ENCODE results near the gene ACTN1. TPM values are rescaled to one million over a fixed set of nuclear protein-coding genes. Genes with fewer than 3 reads are reported as not detected.

The ACTN1 gene
- polyA plus RNA-seq, 10 donors: 37.5 to 58.3 (median 46.4) TPM

GRCh38 chr14:68892961-68893360 is 86.1 kb downstream of the ACTN1 start:
- DNase-seq: no peak

GRCh38 chr14:68891851-68892660 is 87.0 kb downstream of the ACTN1 start:
- DNase-seq: no peak

- no peak for DNase-seq
Measured at GRCh38 chr14:68890173-68890931, 88.8 kb downstream of the ACTN1 start.

- DNase-seq: no peak
Measured at GRCh38 chr14:68888883-68889282, 90.2 kb downstream of the ACTN1 start.

- no peak for DNase-seq
Measured at GRCh38 chr14:68888025-68888850, 90.9 kb downstream of the ACTN1 start.

GRCh38 chr14:68886109-68886434 is 93.0 kb downstream of the ACTN1 start:
- DNase-seq: no peak

GRCh38 chr14:68885226-68886108 is 93.6 kb downstream of the ACTN1 start:
- no peak for DNase-seq

- DNase-seq: peak; percentile 20 to 51 (median 25)
Measured at GRCh38 chr14:68884031-68885030, 94.8 kb downstream of the ACTN1 start.

- no peak for DNase-seq
Measured at GRCh38 chr14:68882235-68882634, 96.9 kb downstream of the ACTN1 start.

GRCh38 chr14:68881396-68881795 is 97.7 kb downstream of the ACTN1 start:
- DNase-seq: no peak

- DNase-seq: no peak
Measured at GRCh38 chr14:68880581-68881105, 98.5 kb downstream of the ACTN1 start.

GRCh38 chr14:68879841-68880575 is 99.1 kb downstream of the ACTN1 start:
- DNase-seq: no peak

GRCh38 chr14:68879321-68879781 is 99.8 kb downstream of the ACTN1 start:
- no peak for DNase-seq

- no peak for DNase-seq
Measured at GRCh38 chr14:68878908-68879307, 100.2 kb downstream of the ACTN1 start.

- no peak for DNase-seq
Measured at GRCh38 chr14:68877993-68878575, 101.0 kb downstream of the ACTN1 start.

GRCh38 chr14:68876976-68877375 is 102.1 kb downstream of the ACTN1 start:
- no peak for DNase-seq

- DNase-seq: peak in 2 of 3 donors; percentile 15 to 36
Measured at GRCh38 chr14:68874746-68875155, 104.4 kb downstream of the ACTN1 start.

GRCh38 chr14:68873376-68873775 is 105.7 kb downstream of the ACTN1 start:
- no peak for DNase-seq
